Retina (tissue), 1 donor: ENCODE measurements around the gene PFKL.
A peak's percentile ranks its signal among the peaks of the same experiment; 100 is the strongest.

ENCODE experiments used
- DNase-seq: peaks from one replicate; pipeline ENCODE4 v3.0.0-alpha.2; 2016

PFKL gene

DNA sequence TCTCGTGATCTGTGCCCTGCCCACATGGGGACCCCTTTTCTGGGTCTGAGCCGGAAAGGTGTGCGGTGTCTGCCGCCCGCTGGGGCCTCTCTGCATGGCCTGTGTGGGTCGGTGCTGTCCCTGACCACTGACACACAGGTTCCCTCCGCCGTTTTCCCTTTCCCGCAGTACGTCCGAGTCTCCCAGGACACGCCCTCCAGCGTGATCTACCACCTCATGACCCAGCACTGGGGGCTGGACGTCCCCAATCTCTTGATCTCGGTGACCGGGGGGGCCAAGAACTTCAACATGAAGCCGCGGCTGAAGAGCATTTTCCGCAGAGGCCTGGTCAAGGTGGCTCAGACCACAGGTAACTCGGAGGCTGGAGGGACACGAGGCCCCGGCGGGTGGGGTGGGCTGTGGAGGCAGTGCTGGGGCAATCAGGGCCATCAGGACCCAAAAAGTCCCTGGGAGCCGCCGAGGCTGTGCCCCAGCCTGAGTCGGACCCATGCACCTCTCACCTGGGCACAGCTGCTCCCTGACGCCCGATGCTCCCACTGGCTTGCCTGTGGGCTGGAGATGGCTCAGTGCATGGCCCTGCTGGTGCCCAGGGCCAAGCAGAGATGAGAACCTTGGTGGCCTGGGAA lies 66.8 kb downstream of the PFKL start:
- DNase-seq, result no peak

DNA sequence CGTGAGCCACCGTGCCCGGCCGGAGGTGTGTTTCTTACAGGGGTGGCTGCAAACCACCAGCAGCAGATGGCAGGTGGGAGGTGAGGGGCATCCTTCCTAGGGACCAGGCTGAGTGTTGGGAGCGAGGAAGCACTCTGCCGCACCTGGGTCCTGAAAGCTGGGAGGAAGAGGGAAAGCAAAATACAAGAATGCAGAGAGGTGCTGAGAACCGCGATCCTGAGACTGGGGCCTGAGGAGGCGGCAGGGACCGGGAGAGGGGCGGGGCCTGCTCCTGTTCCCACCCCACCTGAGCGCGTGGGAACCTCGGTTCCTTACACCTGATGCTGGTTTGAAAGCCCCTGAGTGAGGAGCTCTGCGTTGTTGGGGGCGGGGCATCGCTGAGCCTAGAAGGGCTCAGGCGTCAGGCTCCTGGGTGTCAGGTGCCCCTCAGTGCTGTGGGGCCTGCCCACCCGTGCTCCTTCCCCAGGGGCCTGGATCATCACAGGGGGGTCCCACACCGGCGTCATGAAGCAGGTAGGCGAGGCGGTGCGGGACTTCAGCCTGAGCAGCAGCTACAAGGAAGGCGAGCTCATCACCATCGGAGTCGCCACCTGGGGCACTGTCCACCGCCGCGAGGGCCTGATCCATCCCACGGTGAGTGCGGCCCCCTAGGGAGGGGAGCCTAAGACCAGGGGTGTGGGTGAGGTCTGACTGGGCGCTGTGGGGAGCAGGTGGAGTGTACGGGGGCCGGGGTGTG lies 69.0 kb downstream of the PFKL start:
- DNase-seq, result peak; percentile 33

DNA sequence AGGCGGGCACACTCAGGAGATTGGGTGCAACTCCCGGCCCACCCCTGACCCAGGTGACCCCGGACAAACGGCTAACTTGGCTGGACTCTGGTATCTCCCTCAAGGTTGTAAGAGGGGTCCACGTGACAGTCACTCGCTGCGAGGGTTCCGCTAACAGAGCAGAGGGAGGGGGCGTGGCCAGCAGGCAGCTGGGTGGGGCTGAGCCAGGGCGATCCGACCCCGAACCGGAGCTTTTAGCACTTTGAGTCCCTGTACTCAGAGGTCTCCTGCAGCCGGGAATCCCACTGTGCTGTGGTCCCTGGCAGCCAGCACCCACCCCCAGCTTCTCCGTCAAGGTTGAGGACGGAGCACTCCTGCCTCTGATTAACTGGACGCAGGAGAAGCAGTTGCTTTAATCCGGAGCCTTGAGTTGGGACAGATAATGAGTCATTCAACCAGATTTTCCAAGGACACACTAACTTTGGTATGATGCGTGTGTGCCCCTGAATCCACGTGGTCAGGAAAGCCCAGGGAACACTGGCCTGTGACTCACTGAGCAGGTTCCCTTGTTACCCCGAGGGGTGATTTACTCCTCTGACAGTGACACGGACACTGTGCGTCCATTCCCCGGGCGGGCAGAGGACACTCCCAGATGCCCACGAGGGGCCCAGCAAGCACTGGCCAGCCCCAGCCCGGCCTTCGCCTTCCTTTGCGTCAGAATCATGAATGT lies 70.3 kb downstream of the PFKL start:
- DNase-seq, result peak; percentile 53

DNA sequence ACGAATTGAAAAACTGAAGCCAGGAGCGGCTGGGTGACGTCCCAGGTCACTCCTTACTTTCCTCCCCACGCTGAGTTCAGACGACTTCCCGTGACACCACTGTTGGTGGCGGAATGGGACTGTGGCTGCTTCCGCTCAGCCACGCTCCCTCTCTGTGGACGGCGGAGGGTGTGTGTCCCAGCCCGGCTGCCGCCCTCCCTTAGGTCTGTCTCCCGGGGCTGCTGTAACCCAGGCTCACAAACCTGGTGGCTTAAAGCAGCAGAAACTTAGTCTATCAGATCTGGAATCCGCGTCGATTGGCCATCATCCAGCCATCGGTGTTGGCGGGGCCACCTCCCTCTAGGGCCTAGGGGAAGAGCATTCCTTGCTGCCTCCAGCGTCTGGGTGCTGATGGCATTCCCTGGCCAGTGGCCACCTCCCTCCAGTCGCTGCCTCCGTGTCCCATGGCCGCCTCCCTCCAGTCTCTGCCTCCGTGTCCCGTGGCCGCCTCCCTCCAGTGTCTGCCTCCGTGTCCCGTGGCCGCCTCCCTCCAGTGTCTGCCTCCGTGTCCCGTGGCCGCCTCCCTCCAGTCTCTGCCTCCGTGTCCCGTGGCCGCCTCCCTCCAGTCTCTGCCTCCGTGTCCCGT lies 71.0 kb downstream of the PFKL start:
- no peak for DNase-seq

DNA sequence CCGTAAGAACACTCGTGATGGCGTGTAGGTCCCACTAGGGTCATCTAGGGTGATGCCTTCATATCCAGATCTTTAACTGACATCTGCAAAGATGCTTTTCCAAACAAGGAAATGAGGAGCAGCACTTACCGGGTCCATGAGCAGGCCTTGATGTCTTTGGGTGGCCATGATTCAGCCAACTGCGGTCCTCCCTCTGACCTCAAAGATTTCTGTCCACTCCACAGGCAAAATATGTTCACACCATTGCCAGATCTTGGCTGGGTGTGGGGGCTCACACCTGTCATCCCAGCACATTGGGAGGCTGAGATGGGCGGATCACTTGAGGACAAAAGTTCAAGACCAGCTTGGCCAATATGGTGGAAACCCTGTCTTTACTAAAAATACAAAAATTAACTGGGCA lies 71.7 kb downstream of the PFKL start:
- no peak for DNase-seq

DNA sequence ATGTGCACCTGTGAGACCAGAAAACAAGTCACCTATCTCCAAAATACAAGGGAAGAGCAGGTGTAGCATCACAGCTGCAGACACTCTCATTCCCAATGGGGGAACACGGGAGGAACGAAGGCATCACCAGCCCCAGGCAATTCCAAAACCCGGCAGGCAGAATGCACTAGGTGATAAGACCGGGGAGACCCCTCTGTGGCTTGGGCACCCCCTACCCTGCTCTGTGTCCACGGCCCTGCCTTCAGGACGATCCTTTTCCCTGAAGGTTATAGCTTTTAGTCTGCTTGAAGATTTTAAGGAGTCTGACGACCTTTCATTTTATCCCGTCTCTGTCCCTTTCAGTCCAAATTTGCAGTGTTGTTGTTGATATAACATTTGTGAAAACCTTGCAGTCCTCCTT lies 72.8 kb downstream of the PFKL start:
- no peak for DNase-seq

DNA sequence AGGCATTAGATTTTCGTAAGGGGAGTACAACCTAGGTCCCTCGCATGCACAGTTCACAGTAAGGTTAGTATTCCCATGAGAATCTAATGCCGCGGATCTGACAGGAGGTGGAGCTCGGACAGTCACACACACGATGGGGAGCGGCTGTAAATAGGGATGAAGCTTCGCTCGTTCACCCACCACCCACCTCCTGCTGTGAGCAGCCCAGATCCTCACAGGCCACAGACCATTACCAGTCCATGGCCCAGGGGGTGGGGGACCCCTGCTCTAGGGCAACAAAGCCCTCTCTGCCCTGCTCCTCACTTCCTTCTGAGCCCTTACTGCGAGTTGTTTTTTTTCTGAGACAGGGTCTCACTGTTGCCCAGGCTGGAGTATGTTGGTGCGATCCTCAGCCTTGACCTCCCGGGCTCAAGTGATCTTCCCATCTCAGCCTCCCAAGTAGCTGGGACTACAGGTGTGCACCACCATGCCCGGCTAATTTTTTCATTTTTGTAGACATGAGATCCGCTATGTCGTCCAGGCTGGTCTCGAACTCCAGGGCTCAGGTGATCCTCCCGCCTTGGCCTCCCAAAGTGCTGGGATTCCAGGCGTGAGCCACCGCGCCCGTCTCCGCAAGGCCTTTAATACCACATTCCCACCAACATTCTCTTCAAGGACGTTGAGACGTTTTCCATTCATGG lies 74.9 kb downstream of the PFKL start:
- no peak for DNase-seq

DNA sequence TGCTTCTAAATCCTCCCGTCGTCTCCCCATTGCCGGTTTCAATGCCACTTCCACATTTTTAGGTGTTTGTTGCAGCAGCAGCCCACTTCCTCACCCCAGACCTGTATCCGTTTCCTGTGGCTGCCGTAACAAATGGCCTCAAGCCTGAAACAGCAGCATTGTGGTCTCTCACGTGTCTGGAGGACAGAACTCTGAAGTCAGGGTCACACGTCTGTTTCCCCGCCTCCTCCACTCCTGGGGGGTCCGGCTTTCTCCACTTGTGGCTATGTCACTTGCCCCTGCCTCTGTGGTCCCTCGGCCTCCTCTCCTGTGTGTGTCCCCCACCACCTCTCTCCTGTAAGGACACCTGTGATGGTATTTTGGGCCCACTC lies 75.4 kb downstream of the PFKL start:
- no peak for DNase-seq

DNA sequence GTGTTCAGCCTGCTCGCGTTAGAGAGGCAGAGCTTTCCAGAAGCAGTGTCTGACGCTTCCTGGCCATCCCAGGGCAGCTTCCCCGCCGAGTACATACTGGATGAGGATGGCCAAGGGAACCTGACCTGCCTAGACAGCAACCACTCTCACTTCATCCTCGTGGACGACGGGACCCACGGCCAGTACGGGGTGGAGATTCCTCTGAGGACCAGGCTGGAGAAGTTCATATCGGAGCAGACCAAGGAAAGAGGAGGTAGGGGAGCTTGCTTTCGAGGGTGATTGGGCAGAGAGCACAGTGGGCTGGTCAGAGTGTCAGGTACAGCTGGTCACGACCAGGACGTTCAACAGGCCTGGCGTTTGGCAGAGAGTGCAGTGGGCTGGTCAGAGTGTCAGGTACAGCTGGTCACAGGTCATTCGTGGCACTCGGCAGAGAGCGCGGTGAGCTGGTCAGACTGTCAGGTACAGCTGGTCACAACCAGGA lies 75.9 kb downstream of the PFKL start:
- DNase-seq, result no peak

DNA sequence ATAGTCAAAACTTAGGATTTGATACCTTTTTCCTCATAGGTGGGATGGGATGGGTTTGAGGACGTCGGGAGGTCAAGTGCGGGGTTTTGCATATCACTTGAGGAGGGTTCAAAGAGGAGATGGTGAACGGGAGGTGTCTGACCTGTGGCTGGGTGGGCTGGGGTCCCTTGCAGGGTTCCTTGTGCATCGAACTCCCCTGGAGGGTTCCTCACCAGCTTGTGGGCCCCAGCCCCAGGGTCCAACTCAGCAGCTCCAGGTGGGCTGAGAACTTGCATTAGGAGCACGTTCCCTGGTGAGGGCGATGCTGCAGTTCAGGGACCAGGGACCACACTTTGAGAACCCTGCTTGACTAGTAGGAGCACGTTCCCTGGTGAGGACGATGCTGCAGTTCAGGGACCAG lies 76.8 kb downstream of the PFKL start:
- no peak for DNase-seq
